Calu3 (cell line): ENCODE measurements around the gene RPAIN. TPM values are rescaled to one million over a fixed set of nuclear protein-coding genes. Genes with fewer than 3 reads are reported as not detected.

ENCODE experiments used
- BruUV-seq: library from RNA; stranded (reverse); fragments of 400-500 nt; replicated peaks from 2 replicates; lab custom pipeline; 2021; lab: Mats Ljungman, UMichigan
- CTCF ChIA-PET: fragments of 300-600 bp; sonication (Branson Sonifier 250); formaldehyde crosslinking; loops from one replicate; lab custom pipeline; 2022; ENCODE audit warnings: antibody characterized with exemption; lab: Charles Lee
- DNase-seq: peaks from one replicate; pipeline ENCODE4 v3.0.0; 2022
- H3K27ac Mint-ChIP-seq: one replicate; pipeline ENCODE4 v1.8.0; 2022; ENCODE audit warnings: mixed read lengths; ENCODE audit not compliant: unreplicated experiment
- H3K27me3 Mint-ChIP-seq: one replicate; pipeline ENCODE4 v1.8.0; 2022; ENCODE audit warnings: mixed read lengths; ENCODE audit not compliant: unreplicated experiment
- H3K36me3 Mint-ChIP-seq: one replicate; pipeline ENCODE4 v1.8.0; 2022; ENCODE audit warnings: mild to moderate bottlenecking, moderate library complexity, mixed read lengths; ENCODE audit not compliant: insufficient read depth, unreplicated experiment
- H3K4me1 Mint-ChIP-seq: one replicate; pipeline ENCODE4 v1.8.0; 2022; ENCODE audit warnings: mild to moderate bottlenecking, low read depth, mixed read lengths; ENCODE audit not compliant: unreplicated experiment
- H3K4me3 Mint-ChIP-seq: one replicate; pipeline ENCODE4 v1.8.0; 2022; ENCODE audit warnings: mild to moderate bottlenecking, low read depth, moderate library complexity, mixed read lengths; ENCODE audit not compliant: unreplicated experiment
- H3K9me3 Mint-ChIP-seq: one replicate; pipeline ENCODE4 v1.8.0; 2022; ENCODE audit warnings: low read depth, mixed read lengths; ENCODE audit not compliant: unreplicated experiment
- CTCF ChIP-seq: fragments of 200-600 bp; IDR thresholded peaks from one replicate; pipeline ENCODE4 v1.8.0; 2022; ENCODE audit warnings: antibody characterized with exemption; ENCODE audit not compliant: unreplicated experiment
- intact Hi-C: fragments of 100-400 bp; cut with micrococcal nuclease; formaldehyde crosslinking; loops from one replicate; pipeline ENCODE4 v1.10.0; 2022; ENCODE audit not compliant: unreplicated experiment
- total RNA-seq: library from RNA; stranded (reverse); gene quantifications from 2 replicates; pipeline ENCODE4 v1.2.3, GENCODE V29; 2022

RPAIN gene
- total RNA-seq, 1 experiment from 2014 or later: 42.0 TPM

GRCh38 chr17:5478992-5479391, 59.0 kb downstream of the RPAIN start:
- CTCF ChIA-PET: no interaction called here
- Mint-ChIP-seq H3K9me3 (no peaks in the 10 kb centered on the region), H3K27ac (no peak overlapping the region), H3K4me1 (no peaks in the 10 kb centered on the region), H3K27me3 (no peaks in the 10 kb centered on the region), H3K36me3 (peaks cover 49% of the 10 kb centered on the region), H3K4me3 (no peak overlapping the region)
- no TSS peak for BruUV-seq
- intact Hi-C loops: no loop called here
- no peak for DNase-seq
- TF ChIP-seq CTCF: no peak

- CTCF ChIA-PET: no interaction called here
- no TSS peak for BruUV-seq
Observed at GRCh38 chr17:5480962-5481361, 61.0 kb downstream of the RPAIN start.

GRCh38 chr17:5481451-5481850, 61.5 kb downstream of the RPAIN start:
- Mint-ChIP-seq H3K4me1 (no peaks in the 10 kb centered on the region), H3K27me3 (no peaks in the 10 kb centered on the region), H3K9me3 (no peaks in the 10 kb centered on the region), H3K4me3 (no peak overlapping the region), H3K27ac (no peak overlapping the region), H3K36me3 (peaks cover 55% of the 10 kb centered on the region)
- no TSS peak for BruUV-seq
- intact Hi-C loops: no loop called here
- CTCF ChIA-PET: no interaction called here
- no peak for DNase-seq
- no peak for TF ChIP-seq CTCF

More at GRCh38 chr17:5480962-5481361, 61.0 kb downstream of the RPAIN start:
- Mint-ChIP-seq H3K9me3 (no peaks in the 10 kb centered on the region), H3K4me3 (no peak overlapping the region), H3K27me3 (no peaks in the 10 kb centered on the region), H3K27ac (no peak overlapping the region), H3K4me1 (no peaks in the 10 kb centered on the region), H3K36me3 (peaks cover 55% of the 10 kb centered on the region)
- no peak for DNase-seq
- intact Hi-C loops: no loop called here
- no peak for TF ChIP-seq CTCF

Other genes with a start within 250 kb of the RPAIN start
- 12.9 and 13.3 TPM in 2 replicates for gene ZNF594, start 228.3 kb upstream of the RPAIN start, total RNA-seq
- not detected in 2 replicates for gene SCIMP, start 185.3 kb upstream of the RPAIN start, total RNA-seq
- 29.2 and 33.5 TPM in 2 replicates for gene RABEP1, start 137.9 kb upstream of the RPAIN start, total RNA-seq
- gene NUP88, start 520 bp upstream of the RPAIN start, total RNA-seq: 67.2 and 70.9 TPM in 2 replicates
- gene C1QBP, start 19.0 kb downstream of the RPAIN start, total RNA-seq: 124 and 128 TPM in 2 replicates
- 17.5 and 19.0 TPM in 2 replicates for gene DHX33, start 48.8 kb downstream of the RPAIN start, total RNA-seq
- 52.4 and 56.7 TPM in 2 replicates for gene DERL2, start 66.0 kb downstream of the RPAIN start, total RNA-seq
- gene MIS12, start 66.4 kb downstream of the RPAIN start, total RNA-seq: 13.6 and 15.9 TPM in 2 replicates
- gene NLRP1, start 164.3 kb downstream of the RPAIN start, total RNA-seq: 0.57 and 1.2 TPM in 2 replicates